H1 (cell line): ENCODE results near the gene FRY. TPM values are rescaled to one million over a fixed set of nuclear protein-coding genes. Genes with fewer than 3 reads are reported as not detected.

Source experiments
- CTCF ChIA-PET: fragments of 300-600 bp; sonication (Branson Sonifier 250); formaldehyde crosslinking; loops from one replicate; lab custom pipeline; 2021; ENCODE audit not compliant: partially characterized antibody; lab: Charles Lee
- POLR2A ChIA-PET: fragments of 300-600 bp; sonication (Branson Sonifier 250); formaldehyde crosslinking; loops from one replicate; lab custom pipeline; 2021; ENCODE audit warnings: inconsistent platforms; ENCODE audit not compliant: partially characterized antibody; lab: Charles Lee
- DNase-seq, 2 experiments: peaks; one replicate each; pipeline versions ENCODE4 v3.0.0 to v3.0.0-alpha.2; 2010 to 2022; ENCODE audit warnings: low spot score in 2 of 2, low read depth in 1 of 2, mixed read lengths in 1 of 2
- FAIRE-seq: peaks from 2 replicates; lab custom pipeline; 2011; peaks lifted over from hg19 to GRCh38; lab: Jason Lieb, UNC
- H2AFZ ChIP-seq: 2 replicates; pipeline ENCODE4 v1.8.1; 2012; ENCODE audit warnings: low read length, inconsistent platforms
- H2AK5ac ChIP-seq: 2 replicates; pipeline ENCODE4 v1.6.1; 2013; ENCODE audit warnings: low read depth, low read length
- H2BK120ac ChIP-seq: replicated peaks from 2 replicates; pipeline ENCODE3; 2013; ENCODE audit warnings: low read depth, low read length, inconsistent platforms
- H2BK12ac ChIP-seq: 2 replicates; pipeline ENCODE4 v1.6.1; 2013; ENCODE audit warnings: low read depth, low read length
- H2BK15ac ChIP-seq: 2 replicates; pipeline ENCODE4 v1.6.1; 2013; ENCODE audit warnings: low read length
- H2BK20ac ChIP-seq: 2 replicates; pipeline ENCODE4 v1.6.1; 2013; ENCODE audit warnings: low read length
- H2BK5ac ChIP-seq: 2 replicates; pipeline ENCODE4 v1.6.1; 2013; ENCODE audit warnings: low read depth, low read length
- H3K14ac ChIP-seq: 2 replicates; pipeline ENCODE4 v1.6.1; 2013; ENCODE audit warnings: inconsistent platforms; ENCODE audit not compliant: insufficient read length
- H3K18ac ChIP-seq: 2 replicates; pipeline ENCODE4 v1.6.1; 2013; ENCODE audit warnings: low read length; ENCODE audit errors: extremely low read depth
- H3K23ac ChIP-seq: 2 replicates; pipeline ENCODE4 v1.6.1; 2013; ENCODE audit warnings: inconsistent platforms; ENCODE audit not compliant: insufficient read length
- H3K23me2 ChIP-seq: 2 replicates; pipeline ENCODE4 v1.6.1; 2013; ENCODE audit warnings: low read depth, low read length
- H3K27ac ChIP-seq: 2 replicates; pipeline ENCODE4 v1.6.1; 2011; ENCODE audit warnings: low read depth, low read length, inconsistent platforms
- H3K27me3 ChIP-seq, 4 experiments: replicated peaks in 1 of 4; 1 replicate in 1 of 4; 2 replicates in 3 of 4; pipeline versions ENCODE4 v1.6.1 to v1.8.1; 2011 to 2013; ENCODE audit warnings: low read length in 3 of 4, mild to moderate bottlenecking in 3 of 4, inconsistent platforms in 2 of 4, mixed read lengths in 2 of 4, moderate library complexity in 1 of 4; ENCODE audit not compliant: control insufficient read depth in 3 of 4, insufficient read depth in 3 of 4; ENCODE audit errors: extremely low read depth in 1 of 4
- H3K36me3 ChIP-seq, 4 experiments: 2 replicates each; pipeline versions ENCODE4 v1.6.1 to v1.8.1; 2011 to 2013; ENCODE audit warnings: mild to moderate bottlenecking in 4 of 4, low read length in 3 of 4, moderate library complexity in 2 of 4, control low read depth in 1 of 4, inconsistent platforms in 1 of 4; ENCODE audit not compliant: insufficient read depth in 4 of 4, control insufficient read depth in 2 of 4
- H3K4ac ChIP-seq: replicated peaks from 2 replicates; pipeline ENCODE3; 2013; ENCODE audit warnings: low read length, low read depth, mixed read lengths, inconsistent platforms; ENCODE audit not compliant: insufficient read length
- H3K4me1 ChIP-seq, 4 experiments: replicated peaks in 1 of 4; 1 replicate in 1 of 4; 2 replicates in 3 of 4; pipeline versions ENCODE4 v1.6.1 to v1.8.1; 2011 to 2013; ENCODE audit warnings: low read length in 3 of 4, inconsistent platforms in 2 of 4, mixed read lengths in 1 of 4; ENCODE audit not compliant: insufficient read depth in 4 of 4, control insufficient read depth in 3 of 4
- H3K4me2 ChIP-seq, 2 experiments: 2 replicates each; pipeline versions ENCODE4 v1.6.1 to v1.8.1; 2011 to 2013; ENCODE audit warnings: low read depth in 2 of 2, low read length in 2 of 2, control low read depth in 1 of 2, inconsistent platforms in 1 of 2, mild to moderate bottlenecking in 1 of 2; ENCODE audit not compliant: insufficient read depth in 1 of 2
- H3K4me3 ChIP-seq, 4 experiments: fragments of 200-600, 300-600 bp in 1 of 4; sonication (generic), shearing (Covaris generic), sonication (Bioruptor Twin) in 1 of 4; 2 replicates each; pipeline versions ENCODE4 v1.5.1 to v1.8.1; 2011 to 2016; ENCODE audit warnings: low read length in 4 of 4, low read depth in 3 of 4, control low read depth in 2 of 4, inconsistent platforms in 2 of 4, mild to moderate bottlenecking in 2 of 4, mixed read lengths in 1 of 4, moderate library complexity in 1 of 4; ENCODE audit not compliant: insufficient read depth in 2 of 4; ENCODE audit errors: extremely low read depth in 1 of 4
- H3K56ac ChIP-seq: replicated peaks from 2 replicates; pipeline ENCODE3; 2013; ENCODE audit warnings: low read depth, mild to moderate bottlenecking, mixed read lengths, low read length, inconsistent platforms; ENCODE audit not compliant: insufficient read length
- H3K79me1 ChIP-seq: 2 replicates; pipeline ENCODE4 v1.6.1; 2013; ENCODE audit warnings: low read depth, low read length, control low read depth
- H3K79me2 ChIP-seq, 2 experiments: 2 replicates each; pipeline versions ENCODE4 v1.6.1 to v1.8.1; 2012 to 2013; ENCODE audit warnings: low read length in 2 of 2, mild to moderate bottlenecking in 2 of 2, inconsistent platforms in 1 of 2; ENCODE audit not compliant: insufficient read depth in 2 of 2, control insufficient read depth in 1 of 2
- H3K9ac ChIP-seq, 4 experiments: replicated peaks in 1 of 4; 1 replicate in 1 of 4; 2 replicates in 3 of 4; pipeline versions ENCODE4 v1.6.1 to v1.8.1; 2011 to 2013; ENCODE audit warnings: low read depth in 3 of 4, low read length in 3 of 4, control low read depth in 2 of 4, mild to moderate bottlenecking in 2 of 4, moderate library complexity in 2 of 4, inconsistent platforms in 1 of 4; ENCODE audit errors: extremely low read depth in 1 of 4
- H3K9me3 ChIP-seq, 2 experiments: 2 replicates each; pipeline versions ENCODE4 v1.6.1 to v1.8.1; 2012 to 2013; ENCODE audit warnings: mild to moderate bottlenecking in 2 of 2, moderate library complexity in 2 of 2, control low read depth in 1 of 2, inconsistent platforms in 1 of 2, low read depth in 1 of 2, low read length in 1 of 2, mixed read lengths in 1 of 2; ENCODE audit not compliant: insufficient read depth in 2 of 2
- H4K20me1 ChIP-seq, 2 experiments: replicated peaks in 1 of 2; 2 replicates each; pipeline versions ENCODE3 to v1.8.1; 2011 to 2013; ENCODE audit warnings: inconsistent platforms in 2 of 2, low read length in 2 of 2, mild to moderate bottlenecking in 1 of 2; ENCODE audit not compliant: insufficient read depth in 2 of 2, control insufficient read depth in 1 of 2
- H4K5ac ChIP-seq: 2 replicates; pipeline ENCODE4 v1.6.1; 2013; ENCODE audit warnings: low read length, low read depth, mixed read lengths, inconsistent platforms; ENCODE audit not compliant: insufficient read length
- H4K8ac ChIP-seq: 2 replicates; pipeline ENCODE4 v1.8.0; 2013; ENCODE audit warnings: mild to moderate bottlenecking, moderate library complexity, low read length, inconsistent platforms; ENCODE audit not compliant: insufficient read depth; ENCODE audit errors: extremely low read depth
- H4K91ac ChIP-seq: replicated peaks from 2 replicates; pipeline ENCODE3; 2013; ENCODE audit warnings: low read length, mixed read lengths, inconsistent platforms; ENCODE audit not compliant: insufficient read length
- BCL11A ChIP-seq, 2 experiments: IDR thresholded peaks; one replicate each; pipeline ENCODE4 v1.6.1; 2011; ENCODE audit warnings: low read depth in 2 of 2, low read length in 2 of 2, mild to moderate bottlenecking in 2 of 2
- EP300 ChIP-seq, 2 experiments: IDR thresholded peaks; 1 replicate in 1 of 2; 2 replicates in 1 of 2; pipeline ENCODE4 v1.6.1; 2011 to 2012; ENCODE audit warnings: low read depth in 2 of 2, low read length in 2 of 2, mild to moderate bottlenecking in 2 of 2, borderline replicate concordance in 1 of 2, inconsistent platforms in 1 of 2, moderate library complexity in 1 of 2
- GABPA ChIP-seq: IDR thresholded peaks from 2 replicates; pipeline ENCODE4 v1.6.1; 2011; ENCODE audit warnings: mild to moderate bottlenecking, low read length, moderate library complexity, borderline replicate concordance; ENCODE audit not compliant: insufficient read depth
- HDAC2 ChIP-seq, 2 experiments: fragments of 300-600 bp in 1 of 2; sonication (generic) in 1 of 2; IDR thresholded peaks; 2 replicates each; pipeline ENCODE4 v1.6.1; 2011 to 2012; ENCODE audit warnings: low read depth in 2 of 2, low read length in 2 of 2, mild to moderate bottlenecking in 2 of 2, moderate library complexity in 2 of 2, borderline replicate concordance in 1 of 2, inconsistent platforms in 1 of 2
- NANOG ChIP-seq: IDR thresholded peaks from 2 replicates; pipeline ENCODE4 v1.6.1; 2011; ENCODE audit warnings: low read length, low read depth, mild to moderate bottlenecking, inconsistent platforms; ENCODE audit not compliant: insufficient read depth, poor library complexity, severe bottlenecking
- NRF1 ChIP-seq: IDR thresholded peaks from 2 replicates; pipeline ENCODE4 v1.6.1; 2011; ENCODE audit warnings: mild to moderate bottlenecking, low read depth, low read length, improper control_type of control experiment
- SIN3A ChIP-seq, 2 experiments: IDR thresholded peaks in 1 of 2; conservative IDR thresholded peaks in 1 of 2; 2 replicates each; pipeline ENCODE4 v1.6.1; 2011 to 2012; ENCODE audit warnings: low read length in 2 of 2, improper control_type of control experiment in 1 of 2, low read depth in 1 of 2, mild to moderate bottlenecking in 1 of 2
- SP2 ChIP-seq: IDR thresholded peaks from 2 replicates; pipeline ENCODE4 v1.6.1; 2012; ENCODE audit warnings: mild to moderate bottlenecking, low read length, inconsistent platforms
- TBP ChIP-seq: IDR thresholded peaks from 2 replicates; pipeline ENCODE4 v1.6.1; 2011; ENCODE audit warnings: low read depth, low read length, improper control_type of control experiment
- WGBS, 2 experiments: shearing (Covaris generic) in 1 of 2; methylation state at CpG; one replicate each; pipeline versions ENCODE4 v1.1.6 to v1.1.7; 2013 to 2015; ENCODE audit warnings: low lambda C conversion rate in 2 of 2, mixed read lengths in 2 of 2, inconsistent platforms in 1 of 2, low coverage in 1 of 2, missing lambda C conversion rate in 1 of 2; ENCODE audit not compliant: insufficient replicate concordance in 2 of 2, insufficient coverage in 1 of 2, insufficient read length in 1 of 2; ENCODE audit errors: extremely low coverage in 1 of 2, missing lambda C conversion rate in 1 of 2; 5-methylcytosine and 5-hydroxymethylcytosine counted together
- polyA plus RNA-seq, 7 experiments: library from polyadenylated mRNA; depleted of rRNA in 3 of 7; stranded (reverse) in 5 of 7; unstranded in 2 of 7; fragments of >200 nt in 5 of 7; fragments of 200-250 nt in 2 of 7; gene quantifications; 1 replicate in 5 of 7; 2 replicates in 1 of 7; 4 replicates in 1 of 7; pipeline versions ENCODE4 v1.2.1 to v1.2.3, GENCODE V29; 2011 to 2013; ENCODE audit warnings: missing spikeins in 2 of 7, mixed read lengths in 2 of 7
- total RNA-seq: library from RNA; stranded (reverse); fragmentation: NEBNext Ultra II Directional; extraction: Animal tissue kit (Norgen Biotek cat#: 25700); gene quantifications from 2 replicates; pipeline ENCODE4 v1.2.1, GENCODE V29; 2021

Gene FRY
- total and polyA plus RNA-seq, 2 of the 8 experiments (the other 6 are each of a cell fraction or from before 2014, with no cell fraction given): 4.3 to 9.2 TPM

DNA sequence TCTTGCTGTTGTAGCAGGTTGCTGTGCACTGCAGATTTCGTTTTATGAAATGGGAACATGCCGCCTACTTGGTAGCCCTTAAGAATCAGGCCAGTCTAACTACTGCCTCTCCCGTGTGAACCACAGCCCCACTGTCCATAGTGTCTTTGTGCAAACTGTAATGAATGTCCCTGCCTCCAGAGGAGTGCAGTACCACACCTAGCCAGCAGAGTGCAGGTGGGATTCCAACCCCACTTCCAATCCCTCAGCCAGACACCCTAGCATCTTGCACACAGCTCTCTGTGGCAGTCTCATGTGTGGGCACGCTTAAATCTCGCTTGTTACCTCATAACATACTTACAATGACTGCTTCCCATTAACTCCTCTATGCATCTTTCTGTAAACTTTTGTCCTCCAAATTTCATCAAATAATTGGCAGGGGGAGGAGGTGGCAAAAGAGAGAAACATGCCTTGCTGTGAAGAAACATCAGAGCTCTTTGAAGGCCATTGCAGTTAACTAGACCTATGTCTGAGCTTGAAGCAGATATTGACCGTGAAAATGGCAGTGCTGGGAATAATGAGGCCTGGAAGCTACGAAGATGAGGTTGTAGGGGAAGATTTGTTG lies 236.4 kb downstream of the FRY start:
- H3K79me2 ChIP-seq: no peaks in the 10 kb centered on the region
- no peak overlapping the region for H2BK20ac ChIP-seq
- no peak overlapping the region for H2BK12ac ChIP-seq
- DNase-seq (peak; percentile 65 to 90), FAIRE-seq (peak; percentile 96)
- H3K23ac ChIP-seq: no peak overlapping the region
- no peaks in the 10 kb centered on the region for H3K27me3 ChIP-seq
- H3K4me1 ChIP-seq: no peaks in the 10 kb centered on the region
- H2BK120ac ChIP-seq: no peak overlapping the region
- no peak overlapping the region for H3K14ac ChIP-seq
- no peak overlapping the region for H2BK5ac ChIP-seq
- H3K56ac ChIP-seq: no peak overlapping the region
- no peak overlapping the region for H3K4ac ChIP-seq
- H3K79me1 ChIP-seq: no peaks in the 10 kb centered on the region
- no peak overlapping the region for H4K8ac ChIP-seq
- no peak overlapping the region for H3K9ac ChIP-seq
- no peak overlapping the region for H3K4me3 ChIP-seq
- no peaks in the 10 kb centered on the region for H3K23me2 ChIP-seq
- no peak overlapping the region for H4K5ac ChIP-seq
- no peaks in the 10 kb centered on the region; a peak in 1 of 8 replicates for H3K36me3 ChIP-seq
- 51% methylated on average over 7 of the region's 7 CpGs; no CpG with 5 or more reads in 1 of the 2 experiments for WGBS, 2 experiments
- CTCF ChIA-PET: interaction anchor here (0.6 to 3.4 kb wide), 31 partner anchors 8 to 401 kb away, joined by 3 to 35 read pairs (median 5); partner anchors contain the start of genes BRCA2 and ZAR1L
- H2BK15ac ChIP-seq: no peak overlapping the region
- no peaks in the 10 kb centered on the region for H4K20me1 ChIP-seq
- POLR2A ChIA-PET: interaction anchor here (2.4 kb wide), 1 partner anchor 47 kb away, joined by 9 read pairs; the partner anchor contains the start of genes BRCA2 and ZAR1L
- no peaks in the 10 kb centered on the region for H3K9me3 ChIP-seq
- H2AFZ ChIP-seq: no peak overlapping the region
- H3K4me2 ChIP-seq: no peak overlapping the region
- H2AK5ac ChIP-seq: no peak overlapping the region
- H3K18ac ChIP-seq: no peak overlapping the region
- H4K91ac ChIP-seq: no peak overlapping the region
- H3K27ac ChIP-seq: no peak overlapping the region
- TF ChIP-seq HDAC2 (IDR thresholded peaks at IDR 0.05; ENCODE audit: borderline replicate concordance in 1 of 2, low read depth in 2 of 2, low read length in 2 of 2) (no peak), GABPA (no peak), SP2 (no peak), NANOG (no peak), EP300 (IDR thresholded peaks at IDR 0.05; ENCODE audit: borderline replicate concordance in 1 of 2, low read depth in 2 of 2, low read length in 2 of 2) (no peak), NRF1 (no peak), BCL11A (IDR thresholded peaks at IDR 0.05; ENCODE audit: low read depth in 2 of 2, low read length in 2 of 2) (no peak), SIN3A (conservative IDR thresholded peaks at IDR 0.05 in 1 of 2, IDR thresholded peaks at IDR 0.05 in 1 of 2; ENCODE audit: low read depth in 1 of 2, low read length in 2 of 2) (no peak), TBP (no peak)
